Measurements from ENCODE around the gene PIK3R3. TPM values are rescaled to one million over a fixed set of nuclear protein-coding genes. Genes with fewer than 3 reads are reported as not detected.

PIK3R3 gene
- total RNA-seq, 3 donors from 2014 or later, result 17.9 to 80.3 (median 46.8) TPM

Other genes with a start within 250 kb of the PIK3R3 start
- gene TSPAN1, start 42.5 kb upstream of the PIK3R3 start, total RNA-seq, result 10 to 100 TPM in 1 of 3 donors, 1 to 10 TPM in 1, under 1 TPM in 1; 0.48 to 26.2 (median 8.9) TPM
- not detected for gene P3R3URF, start 43.9 kb upstream of the PIK3R3 start, total RNA-seq
- 10 to 100 TPM; 37.6 to 47.4 (median 42.3) TPM for gene POMGNT1, start 65.8 kb upstream of the PIK3R3 start, total RNA-seq
- gene LURAP1, start 70.7 kb upstream of the PIK3R3 start, total RNA-seq, result 1 to 10 TPM; 2.7 to 5.9 (median 4.2) TPM
- gene RAD54L, start 115.1 kb upstream of the PIK3R3 start, total RNA-seq, result 1 to 10 TPM in 2 of 3 donors, not detected in 1; 1.8 to 4.9 TPM
- gene LRRC41, start 171.0 kb upstream of the PIK3R3 start, total RNA-seq, result 10 to 100 TPM; 60.0 to 85.5 (median 69.2) TPM
- 100 to 1,000 TPM; 300 to 334 (median 301) TPM for gene UQCRH, start 171.1 kb upstream of the PIK3R3 start, total RNA-seq
- 10 to 100 TPM; 17.1 to 26.8 (median 22.9) TPM for gene NSUN4, start 208.2 kb upstream of the PIK3R3 start, total RNA-seq